RPMI8226 (cell line): ENCODE data around the gene SERINC5.

Source experiments
- DNase-seq: peaks from one replicate; pipeline ENCODE4 v3.0.0-alpha.2; 2015

SERINC5 gene

GRCh38 chr5:80090884-80091166 is 165.0 kb downstream of the SERINC5 start:
- DNase-seq = no peak

GRCh38 chr5:80083101-80083890 is 172.6 kb downstream of the SERINC5 start:
- DNase-seq = peak; percentile 65

- peak; percentile 80 for DNase-seq
Observed at GRCh38 chr5:80082731-80083100, 173.1 kb downstream of the SERINC5 start.

GRCh38 chr5:80082281-80082680 is 173.6 kb downstream of the SERINC5 start:
- no peak for DNase-seq

GRCh38 chr5:80078921-80079320 is 176.9 kb downstream of the SERINC5 start:
- no peak for DNase-seq

- no peak for DNase-seq
Observed at GRCh38 chr5:80077051-80077714, 178.7 kb downstream of the SERINC5 start.

GRCh38 chr5:80076131-80077050 is 179.5 kb downstream of the SERINC5 start:
- DNase-seq = no peak

- DNase-seq = no peak
Observed at GRCh38 chr5:80072103-80073073, 183.5 kb downstream of the SERINC5 start.

- no peak for DNase-seq
Observed at GRCh38 chr5:80071510-80072021, 184.3 kb downstream of the SERINC5 start.

GRCh38 chr5:80070338-80071056 is 185.4 kb downstream of the SERINC5 start:
- DNase-seq = no peak

- no peak for DNase-seq
Observed at GRCh38 chr5:80069918-80070318, 185.9 kb downstream of the SERINC5 start.

- DNase-seq = no peak
Observed at GRCh38 chr5:80069251-80069800, 186.5 kb downstream of the SERINC5 start.

GRCh38 chr5:80068775-80069174 is 187.1 kb downstream of the SERINC5 start:
- DNase-seq = no peak

- no peak for DNase-seq
Observed at GRCh38 chr5:80068246-80068636, 187.6 kb downstream of the SERINC5 start.

- DNase-seq = no peak
Observed at GRCh38 chr5:80067531-80068245, 188.2 kb downstream of the SERINC5 start.

- DNase-seq = no peak
Observed at GRCh38 chr5:80067016-80067415, 188.8 kb downstream of the SERINC5 start.

- no peak for DNase-seq
Observed at GRCh38 chr5:80064124-80064523, 191.7 kb downstream of the SERINC5 start.
